Spleen (tissue), 13 donors: ENCODE data around the gene SSU72. TPM values are rescaled to one million over a fixed set of nuclear protein-coding genes. Genes with fewer than 3 reads are reported as not detected.
A peak's percentile ranks its signal among the peaks of the same experiment; 100 is the strongest.

Experiments used
- DNase-seq: peaks from one replicate; pipeline ENCODE4 v3.0.0-alpha.2; 2020
- H3K27ac ChIP-seq, 8 donors: fragments of 200-600 bp; sonication (generic) in 7 of 8; 1 replicate in 4 of 8; 2 replicates in 4 of 8; pipeline versions ENCODE4 v1.5.0 to v1.8.0; 2016 to 2021; ENCODE audit warnings: inconsistent platforms in 4 of 8, mild to moderate bottlenecking in 4 of 8, moderate library complexity in 1 of 8
- H3K27me3 ChIP-seq, 7 donors: fragments of 200-600 bp; sonication (generic) in 6 of 7; replicated peaks in 1 of 7; 1 replicate in 4 of 7; 2 replicates in 3 of 7; pipeline versions ENCODE4 v1.5.0 to v1.8.0; 2016 to 2021; ENCODE audit warnings: inconsistent platforms in 3 of 7, mild to moderate bottlenecking in 1 of 7
- H3K36me3 ChIP-seq, 6 donors: fragments of 200-600 bp; sonication (generic) in 5 of 6; 1 replicate in 4 of 6; 2 replicates in 2 of 6; pipeline versions ENCODE4 v1.5.0 to v1.8.0; 2016 to 2021; ENCODE audit warnings: inconsistent platforms in 2 of 6
- H3K4me1 ChIP-seq, 6 donors: fragments of 200-600 bp; sonication (generic) in 5 of 6; 1 replicate in 3 of 6; 2 replicates in 3 of 6; pipeline versions ENCODE4 v1.5.0 to v1.8.0; 2016 to 2021; ENCODE audit warnings: inconsistent platforms in 3 of 6
- H3K4me3 ChIP-seq, 8 donors: fragments of 200-600 bp; sonication (generic) in 7 of 8; 1 replicate in 4 of 8; 2 replicates in 4 of 8; pipeline versions ENCODE4 v1.5.0 to v1.8.0; 2016 to 2021; ENCODE audit warnings: inconsistent platforms in 4 of 8, mild to moderate bottlenecking in 4 of 8, moderate library complexity in 2 of 8
- H3K9me3 ChIP-seq, 8 donors: fragments of 200-600 bp; sonication (generic) in 7 of 8; 1 replicate in 4 of 8; 2 replicates in 4 of 8; pipeline versions ENCODE4 v1.5.0 to v1.8.0; 2016 to 2021; ENCODE audit warnings: inconsistent platforms in 4 of 8
- CTCF ChIP-seq, 11 experiments: fragments of 200-600 bp in 7 of 11; fragments of 450-650 bp in 4 of 11; sonication (generic) in 4 of 11; IDR thresholded peaks in 8 of 11; conservative IDR thresholded peaks in 3 of 11; 1 replicate in 7 of 11; 2 replicates in 4 of 11; pipeline versions ENCODE4 v1.4.0 to v1.8.0; 2016 to 2021; ENCODE audit warnings: antibody characterized with exemption in 11 of 11, inconsistent platforms in 4 of 11, mild to moderate bottlenecking in 1 of 11
- POLR2A ChIP-seq, 3 donors: fragments of 450-650 bp; IDR thresholded peaks; one replicate each; pipeline ENCODE4 v1.5.1; 2017; ENCODE audit warnings: antibody characterized with exemption in 3 of 3, mild to moderate bottlenecking in 1 of 3
- POLR2AphosphoS5 ChIP-seq, 3 donors: sonication (generic); formaldehyde crosslinking; IDR thresholded peaks; one replicate each; pipeline ENCODE4 v1.5.1; 2017; ENCODE audit warnings: antibody characterized with exemption in 3 of 3
- WGBS, 5 donors: extraction: QIAGEN DNeasy Blood & Tissue Kit in 3 of 5; methylation state at CpG; one replicate each; pipeline versions ENCODE4 v1.1.5 to v1.1.7; 2013 to 2018; 5-methylcytosine and 5-hydroxymethylcytosine counted together
- intact Hi-C: fragments of 100-400 bp; cut with DNase I; formaldehyde crosslinking; loops from one replicate; pipeline ENCODE4 v1.15.0; 2023; ENCODE audit warnings: low total_unique reads
- long read RNA-seq, 2 donors: transcript quantifications; one replicate each; lab custom pipeline, GENCODE V29; 2026
- polyA plus RNA-seq, 3 donors: library from polyadenylated mRNA; stranded (reverse); fragments of 200-250 nt; gene quantifications; one replicate each; pipeline ENCODE4 v1.2.1, GENCODE V29; 2013
- total RNA-seq, 7 donors: library from RNA; depleted of rRNA in 3 of 7; stranded (reverse); fragments of >200 nt in 3 of 7; fragmentation: NEBNext Ultra II Directional in 4 of 7; extraction: Animal tissue kit (Norgen Biotek cat#: 25700) in 4 of 7; gene quantifications; one replicate each; pipeline versions ENCODE4 v1.1.0 to v1.2.1, GENCODE V29; 2016 to 2021
- donor health status: healthy with polysubstance abuse.
- donor health status: DM: no; HTN: no; CAD: no; lungs with moderate emphysema.
- donor health status: DM: no; HTN: no; CAD: no.
- donor health status: Bipolar disorder and iron deficiency.
- donor health status: healthy.
- donor health status: DM: no; HTN: no; CAD: no.
- donor health status: DM: yes; HTN: yes; CAD: no.

SSU72 gene
- total RNA-seq (100 to 1,000 TPM in 5 of 7 donors, 10 to 100 TPM in 2; 86.7 to 168 (median 111) TPM), polyA plus RNA-seq (100 to 1,000 TPM in 1 of 3 donors, 10 to 100 TPM in 2; 89.2 to 121 (median 90.4) TPM)
- long read RNA-seq, donor 1, full-length matches to known transcripts = 57 of 57 reads
- long read RNA-seq, donor 1, partial matches to known transcripts = 0 of 57 reads
- long read RNA-seq, donor 1, other reads (novel, unspliced or antisense) = 0 of 57 reads
- long read RNA-seq, donor 2, full-length matches to known transcripts = 46 of 46 reads
- long read RNA-seq, donor 2, partial matches to known transcripts = 0 of 46 reads
- long read RNA-seq, donor 2, other reads (novel, unspliced or antisense) = 0 of 46 reads

- H3K9me3 ChIP-seq = no peaks in the 10 kb centered on the region
- intact Hi-C loops = no loop called here
- DNase-seq = peak; percentile 96
- TF ChIP-seq POLR2AphosphoS5 (IDR thresholded peaks at IDR 0.05) (peak; percentile 99), CTCF (IDR thresholded peaks at IDR 0.05 in 8 of 11, conservative IDR thresholded peaks at IDR 0.05 in 3 of 11) (peak in 2 of 11 experiments; percentile 11 to 27), POLR2A (IDR thresholded peaks at IDR 0.05) (peak; percentile 87 to 98 (median 92))
- peaks cover 0 to 14% (median 0%) of the 10 kb centered on the region in 7 donors for H3K27me3 ChIP-seq
- peaks cover 29 to 57% (median 49%) of the 10 kb centered on the region in 6 donors for H3K4me1 ChIP-seq
- 0 to 1% (median 1%) methylated on average over 49 to 87 of the region's 87 CpGs for WGBS, 5 donors
- H3K27ac ChIP-seq = peak within 1 kb of the TSS; percentile 96 to 100 (median 99)
- H3K4me3 ChIP-seq = peak within 1 kb of the TSS; percentile 89 to 100 (median 94)
- H3K36me3 ChIP-seq = peaks cover 0 to 32% (median 6%) of the 10 kb centered on the region in 6 donors
Observed at GRCh38 chr1:1574721-1575537, at the start of gene SSU72. Gene SSU72, minus strand, starts transcription at chr1:1574863. Its CDS starts 306 bp downstream, at chr1:1574557.

DNA sequence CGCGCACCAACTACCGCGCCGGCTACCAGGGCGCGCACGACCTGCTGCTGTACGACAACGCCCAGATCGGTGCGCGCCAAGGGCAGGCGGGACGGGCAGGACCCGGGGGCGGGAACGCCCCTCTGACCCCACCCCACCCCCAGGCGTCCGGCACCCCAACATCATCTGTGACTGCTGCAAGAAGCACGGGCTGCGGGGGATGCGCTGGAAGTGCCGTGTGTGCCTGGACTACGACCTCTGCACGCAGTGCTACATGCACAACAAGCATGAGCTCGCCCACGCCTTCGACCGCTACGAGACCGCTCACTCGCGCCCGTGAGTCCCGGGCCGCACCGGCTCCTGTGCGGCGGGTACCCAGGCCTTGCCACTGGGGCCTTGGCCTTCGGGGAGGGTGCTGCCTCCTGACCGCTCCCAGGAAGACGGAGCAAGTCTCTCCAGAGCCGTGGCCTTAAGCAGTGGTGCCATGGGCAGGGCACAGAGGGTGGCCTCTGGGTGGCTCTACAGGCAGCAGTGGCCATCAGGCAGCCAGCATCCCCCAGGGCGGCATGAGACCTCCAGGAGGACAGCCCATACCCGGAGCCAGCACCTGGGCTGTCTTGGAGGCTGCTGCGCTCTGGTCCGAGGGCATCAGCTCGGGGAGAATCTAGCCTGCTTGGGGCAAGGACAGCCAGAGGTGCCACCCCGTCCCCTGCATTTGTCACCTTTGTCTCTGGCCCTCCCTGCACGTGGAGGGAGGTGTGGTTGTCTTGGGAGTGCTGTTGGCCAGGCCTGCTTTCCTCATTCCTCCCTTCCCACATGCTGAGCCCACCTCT lies 49.2 kb upstream of the SSU72 start:
- TF ChIP-seq POLR2AphosphoS5 (IDR thresholded peaks at IDR 0.05) (peak in 2 of 3 donors; percentile 10 to 20), CTCF (IDR thresholded peaks at IDR 0.05 in 8 of 11, conservative IDR thresholded peaks at IDR 0.05 in 3 of 11) (no peak)

GRCh38 chr1:1623181-1623630 lies 48.5 kb upstream of the SSU72 start:
- 93 to 99% (median 96%) methylated on average over 22 to 33 of the region's 33 CpGs for WGBS, 5 donors

More for the DNA sequence above, 49.2 kb upstream of the SSU72 start:
- 89 to 95% (median 94%) methylated on average over 19 to 51 of the region's 51 CpGs for WGBS, 5 donors
- peak; percentile 76 for DNase-seq
- H3K4me3 ChIP-seq = no peak overlapping the region
- H3K27ac ChIP-seq = no peak overlapping the region
- intact Hi-C loops = no loop called here
- H3K4me1 ChIP-seq = peaks cover 0 to 17% (median 3%) of the 10 kb centered on the region in 6 donors
- peaks cover 0 to 8% (median 0%) of the 10 kb centered on the region in 7 donors for H3K27me3 ChIP-seq
- peaks cover 0 to 61% (median 7%) of the 10 kb centered on the region in 6 donors for H3K36me3 ChIP-seq
- H3K9me3 ChIP-seq = no peaks in the 10 kb centered on the region

More at GRCh38 chr1:1623181-1623630, 48.5 kb upstream of the SSU72 start:
- Histone ChIP-seq H3K27me3 (peaks cover 0 to 2% (median 0%) of the 10 kb centered on the region in 7 donors), H3K36me3 (peaks cover 0 to 61% (median 5%) of the 10 kb centered on the region in 6 donors), H3K9me3 (no peaks in the 10 kb centered on the region), H3K4me1 (peaks cover 0 to 17% (median 2%) of the 10 kb centered on the region in 6 donors), H3K4me3 (no peak overlapping the region), H3K27ac (no peak overlapping the region)
- DNase-seq = peak; percentile 75
- TF ChIP-seq POLR2AphosphoS5 (IDR thresholded peaks at IDR 0.05) (peak in 1 of 3 donors; percentile 4), POLR2A (IDR thresholded peaks at IDR 0.05) (no peak), CTCF (IDR thresholded peaks at IDR 0.05 in 8 of 11, conservative IDR thresholded peaks at IDR 0.05 in 3 of 11) (no peak)
- intact Hi-C loops = no loop called here
